Vagina (tissue), 2 donors: ENCODE measurements around the gene MORF4L2.
A peak's percentile ranks its signal among the peaks of the same experiment; 100 is the strongest.

Experiments
- POLR2A ChIP-seq, 2 donors: fragments of 450-650 bp; IDR thresholded peaks; one replicate each; pipeline ENCODE4 v1.6.1; 2017; ENCODE audit warnings: antibody characterized with exemption in 2 of 2, mild to moderate bottlenecking in 2 of 2, moderate library complexity in 2 of 2
- POLR2AphosphoS5 ChIP-seq, 2 donors: sonication (generic); formaldehyde crosslinking; IDR thresholded peaks; one replicate each; pipeline ENCODE4 v1.9.0; 2017; ENCODE audit warnings: antibody characterized with exemption in 2 of 2, mild to moderate bottlenecking in 2 of 2, low read depth in 1 of 2; ENCODE audit not compliant: insufficient read depth in 1 of 2
- TF ChIP-seq, protein P1 (sequence below), 3 experiments: fragments of 450-650 bp in 2 of 3; fragments of 200-600 bp in 1 of 3; sonication (generic) in 1 of 3; IDR thresholded peaks; one replicate each; pipeline ENCODE4 v1.5.1; 2017 to 2019; ENCODE audit warnings: antibody characterized with exemption in 3 of 3, mild to moderate bottlenecking in 2 of 3, moderate library complexity in 2 of 3

DNA sequence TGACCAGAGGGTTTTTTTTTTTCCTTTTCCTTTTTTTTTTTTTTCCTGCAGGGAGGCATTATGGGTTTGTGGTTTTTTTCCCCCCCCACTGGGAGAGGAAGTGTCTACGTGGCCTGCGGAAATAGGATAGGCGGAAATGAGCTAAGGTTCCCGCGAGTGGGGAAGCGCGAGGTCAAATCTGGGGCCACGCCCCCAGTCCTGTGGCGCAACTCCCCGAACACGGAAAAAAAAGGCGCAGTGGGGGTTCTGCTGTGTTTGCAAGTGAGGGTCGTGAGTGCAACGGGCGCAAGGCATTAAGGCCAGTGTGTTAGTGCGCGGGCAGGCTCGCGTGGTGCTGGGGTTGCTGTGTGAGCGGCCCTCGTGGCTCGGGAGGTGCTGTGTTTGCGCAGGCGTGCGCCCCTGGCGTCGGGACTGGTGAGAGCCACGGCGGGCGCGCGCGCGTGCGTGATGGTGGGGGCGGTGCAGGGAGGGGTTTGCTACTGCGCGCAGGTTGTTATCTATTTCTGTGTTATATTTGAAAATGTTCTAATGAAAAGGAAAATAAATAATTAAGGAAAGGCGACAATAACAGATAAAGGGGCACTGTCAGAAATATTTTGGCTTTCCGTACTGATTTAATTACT is 685 bp upstream of the MORF4L2 start:
- TF ChIP-seq, protein P1, sequence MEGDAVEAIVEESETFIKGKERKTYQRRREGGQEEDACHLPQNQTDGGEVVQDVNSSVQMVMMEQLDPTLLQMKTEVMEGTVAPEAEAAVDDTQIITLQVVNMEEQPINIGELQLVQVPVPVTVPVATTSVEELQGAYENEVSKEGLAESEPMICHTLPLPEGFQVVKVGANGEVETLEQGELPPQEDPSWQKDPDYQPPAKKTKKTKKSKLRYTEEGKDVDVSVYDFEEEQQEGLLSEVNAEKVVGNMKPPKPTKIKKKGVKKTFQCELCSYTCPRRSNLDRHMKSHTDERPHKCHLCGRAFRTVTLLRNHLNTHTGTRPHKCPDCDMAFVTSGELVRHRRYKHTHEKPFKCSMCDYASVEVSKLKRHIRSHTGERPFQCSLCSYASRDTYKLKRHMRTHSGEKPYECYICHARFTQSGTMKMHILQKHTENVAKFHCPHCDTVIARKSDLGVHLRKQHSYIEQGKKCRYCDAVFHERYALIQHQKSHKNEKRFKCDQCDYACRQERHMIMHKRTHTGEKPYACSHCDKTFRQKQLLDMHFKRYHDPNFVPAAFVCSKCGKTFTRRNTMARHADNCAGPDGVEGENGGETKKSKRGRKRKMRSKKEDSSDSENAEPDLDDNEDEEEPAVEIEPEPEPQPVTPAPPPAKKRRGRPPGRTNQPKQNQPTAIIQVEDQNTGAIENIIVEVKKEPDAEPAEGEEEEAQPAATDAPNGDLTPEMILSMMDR (IDR thresholded peaks at IDR 0.05) = peak in 1 of 3 experiments; percentile 43
- TF ChIP-seq POLR2A (IDR thresholded peaks at IDR 0.05) = peak in 1 of 2 donors; percentile 23
- TF ChIP-seq POLR2AphosphoS5 (IDR thresholded peaks at IDR 0.05; ENCODE audit: insufficient read depth in 1 of 2, low read depth in 1 of 2) = peak in 1 of 2 donors; percentile 87
